ENCODE data around the gene TBX2. TPM values are rescaled to one million over a fixed set of nuclear protein-coding genes. Genes with fewer than 3 reads are reported as not detected.

Gene TBX2
- total RNA-seq, 2 experiments from 2014 or later, result not detected

DNA sequence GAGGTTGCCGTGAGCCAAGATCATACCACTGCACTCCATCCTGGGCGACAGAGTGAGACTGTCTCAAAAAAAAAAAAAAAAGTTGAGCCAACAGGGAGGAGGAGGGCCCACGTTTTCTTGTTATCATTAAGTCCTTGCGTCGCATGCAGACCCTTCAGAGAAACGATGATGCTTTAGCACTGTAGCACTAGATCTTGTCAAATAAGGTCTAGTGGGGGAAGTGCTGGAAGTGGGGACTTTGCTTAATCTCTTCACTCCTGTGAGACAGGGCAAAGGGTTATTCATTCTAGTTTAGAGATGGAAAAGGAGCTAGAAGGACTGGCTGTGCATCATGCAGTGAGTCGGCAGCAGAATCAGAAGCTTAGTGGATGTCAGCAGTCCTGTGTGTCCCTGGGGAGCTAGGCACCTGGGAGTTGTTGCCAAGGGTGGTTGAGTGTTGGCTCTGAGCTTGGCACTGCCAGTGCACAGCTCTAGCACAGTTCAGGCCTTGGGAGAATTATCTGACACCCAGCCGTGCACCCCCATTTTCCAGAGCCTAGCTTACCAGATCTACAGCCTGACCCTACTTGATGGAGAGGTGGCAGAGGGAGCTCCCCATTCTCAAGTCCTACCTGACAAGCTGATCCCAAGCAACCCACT is 33.4 kb upstream of the TBX2 start:
- no peaks in the 10 kb centered on the region for H3K36me3 Mint-ChIP-seq (ENCODE audit: low read depth)
- DNase-seq (no peak), ATAC-seq (no peak)
- TF ChIP-seq, protein P1, sequence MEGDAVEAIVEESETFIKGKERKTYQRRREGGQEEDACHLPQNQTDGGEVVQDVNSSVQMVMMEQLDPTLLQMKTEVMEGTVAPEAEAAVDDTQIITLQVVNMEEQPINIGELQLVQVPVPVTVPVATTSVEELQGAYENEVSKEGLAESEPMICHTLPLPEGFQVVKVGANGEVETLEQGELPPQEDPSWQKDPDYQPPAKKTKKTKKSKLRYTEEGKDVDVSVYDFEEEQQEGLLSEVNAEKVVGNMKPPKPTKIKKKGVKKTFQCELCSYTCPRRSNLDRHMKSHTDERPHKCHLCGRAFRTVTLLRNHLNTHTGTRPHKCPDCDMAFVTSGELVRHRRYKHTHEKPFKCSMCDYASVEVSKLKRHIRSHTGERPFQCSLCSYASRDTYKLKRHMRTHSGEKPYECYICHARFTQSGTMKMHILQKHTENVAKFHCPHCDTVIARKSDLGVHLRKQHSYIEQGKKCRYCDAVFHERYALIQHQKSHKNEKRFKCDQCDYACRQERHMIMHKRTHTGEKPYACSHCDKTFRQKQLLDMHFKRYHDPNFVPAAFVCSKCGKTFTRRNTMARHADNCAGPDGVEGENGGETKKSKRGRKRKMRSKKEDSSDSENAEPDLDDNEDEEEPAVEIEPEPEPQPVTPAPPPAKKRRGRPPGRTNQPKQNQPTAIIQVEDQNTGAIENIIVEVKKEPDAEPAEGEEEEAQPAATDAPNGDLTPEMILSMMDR (IDR thresholded peaks at IDR 0.05), result no peak
- intact Hi-C loops (cut with micrococcal nuclease), result no loop called here
- H3K9me3 Mint-ChIP-seq, result no peaks in the 10 kb centered on the region
- no peaks in the 10 kb centered on the region for H3K4me1 Mint-ChIP-seq (ENCODE audit: low read depth)
- H3K27ac Mint-ChIP-seq, result no peak overlapping the region
- CTCF ChIA-PET, result interaction anchor here (1.0 kb wide), 1 partner anchor 10 kb away, joined by 4 read pairs; no protein-coding TSS in a partner anchor
- no peaks in the 10 kb centered on the region for H3K27me3 Mint-ChIP-seq
- H3K4me3 Mint-ChIP-seq, result no peak overlapping the region
- POLR2A ChIA-PET, result no interaction called here

DNA sequence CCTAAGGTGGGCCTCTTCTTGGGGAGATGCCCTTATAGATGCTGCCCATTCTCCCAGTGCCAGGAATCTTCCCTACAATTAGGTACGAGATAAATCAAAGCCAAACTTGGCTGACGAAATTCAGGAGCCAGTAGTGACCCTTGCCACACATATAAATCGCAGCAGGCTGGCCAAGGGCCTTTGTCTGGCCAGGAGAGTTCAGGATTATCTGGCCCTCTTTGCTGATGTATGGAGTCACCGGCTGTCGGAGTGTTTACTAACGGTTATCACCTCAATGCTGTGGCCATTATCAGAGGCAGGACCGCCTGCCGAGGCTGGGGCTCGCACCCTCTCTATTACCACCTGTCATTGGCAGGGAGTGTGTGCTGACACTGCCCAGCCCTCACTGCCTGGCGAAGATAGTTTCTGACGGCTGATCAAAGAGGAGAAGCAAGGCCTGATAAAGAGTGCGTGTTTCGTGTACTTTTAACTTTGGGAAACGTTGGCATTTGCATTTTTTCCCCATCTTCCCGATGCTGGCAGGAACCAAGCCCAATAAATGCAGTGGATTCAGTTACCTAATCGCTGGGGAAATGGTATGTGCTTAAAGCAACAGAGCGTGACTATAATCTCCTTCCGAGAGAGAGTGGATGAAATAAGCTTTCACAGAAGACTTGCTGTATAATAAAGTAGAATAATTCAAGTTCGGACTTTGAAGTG is 32.8 kb upstream of the TBX2 start:
- ATAC-seq, result no peak
- DNase-seq, result no peak
- no peaks in the 10 kb centered on the region for H3K9me3 Mint-ChIP-seq
- intact Hi-C loops (cut with micrococcal nuclease), result no loop called here
- no peaks in the 10 kb centered on the region for H3K36me3 Mint-ChIP-seq (ENCODE audit: low read depth)
- TF ChIP-seq, protein P1 (IDR thresholded peaks at IDR 0.05), result no peak
- no peaks in the 10 kb centered on the region for H3K27me3 Mint-ChIP-seq
- H3K4me1 Mint-ChIP-seq (ENCODE audit: low read depth), result no peaks in the 10 kb centered on the region
- CTCF ChIA-PET, result interaction anchor here (0.9 to 1.4 kb wide), 3 partner anchors 8 to 131 kb away, joined by 3 to 5 read pairs (median 3); no protein-coding TSS in a partner anchor
- no peak overlapping the region for H3K4me3 Mint-ChIP-seq
- POLR2A ChIA-PET, result no interaction called here
- H3K27ac Mint-ChIP-seq, result no peak overlapping the region

DNA sequence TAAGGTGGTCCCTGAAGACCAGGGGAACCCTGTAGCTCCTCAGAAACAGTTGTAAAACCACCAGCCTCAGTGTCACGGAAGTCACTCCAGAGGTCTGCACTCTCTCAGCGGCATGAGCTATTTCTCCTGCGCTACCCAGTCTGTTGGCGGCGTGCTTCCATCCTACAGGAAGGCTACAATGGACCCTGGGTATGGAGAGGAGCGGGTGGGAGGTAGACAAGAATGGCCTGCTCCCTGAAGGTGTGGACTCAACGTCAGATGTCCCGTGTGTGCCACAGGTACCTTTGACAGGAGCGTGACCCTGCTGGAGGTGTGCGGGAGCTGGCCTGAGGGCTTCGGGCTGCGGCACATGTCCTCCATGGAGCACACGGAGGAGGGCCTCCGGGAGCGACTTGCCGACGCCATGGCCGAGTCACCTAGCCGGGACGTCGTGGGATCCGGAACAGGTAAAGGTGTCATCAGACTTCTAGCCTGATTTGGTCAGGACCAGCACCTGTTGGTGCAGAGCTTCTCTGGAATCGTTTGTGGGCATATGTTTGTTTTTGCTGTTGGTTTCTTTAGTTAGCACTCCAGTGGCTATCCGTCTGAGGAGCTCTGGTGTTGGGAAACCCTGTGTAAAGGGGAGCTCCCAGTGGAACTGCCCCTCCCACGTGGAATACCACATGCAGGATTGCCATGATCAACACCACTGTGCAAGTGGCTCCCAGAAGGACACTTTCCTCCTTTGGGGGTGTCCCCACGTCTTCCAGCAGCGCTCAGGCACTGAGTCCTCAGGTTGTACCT is 31.4 kb upstream of the TBX2 start:
- no peaks in the 10 kb centered on the region for H3K36me3 Mint-ChIP-seq (ENCODE audit: low read depth)
- intact Hi-C loops (cut with micrococcal nuclease), result no loop called here
- TF ChIP-seq, protein P1 (IDR thresholded peaks at IDR 0.05), result no peak

DNA sequence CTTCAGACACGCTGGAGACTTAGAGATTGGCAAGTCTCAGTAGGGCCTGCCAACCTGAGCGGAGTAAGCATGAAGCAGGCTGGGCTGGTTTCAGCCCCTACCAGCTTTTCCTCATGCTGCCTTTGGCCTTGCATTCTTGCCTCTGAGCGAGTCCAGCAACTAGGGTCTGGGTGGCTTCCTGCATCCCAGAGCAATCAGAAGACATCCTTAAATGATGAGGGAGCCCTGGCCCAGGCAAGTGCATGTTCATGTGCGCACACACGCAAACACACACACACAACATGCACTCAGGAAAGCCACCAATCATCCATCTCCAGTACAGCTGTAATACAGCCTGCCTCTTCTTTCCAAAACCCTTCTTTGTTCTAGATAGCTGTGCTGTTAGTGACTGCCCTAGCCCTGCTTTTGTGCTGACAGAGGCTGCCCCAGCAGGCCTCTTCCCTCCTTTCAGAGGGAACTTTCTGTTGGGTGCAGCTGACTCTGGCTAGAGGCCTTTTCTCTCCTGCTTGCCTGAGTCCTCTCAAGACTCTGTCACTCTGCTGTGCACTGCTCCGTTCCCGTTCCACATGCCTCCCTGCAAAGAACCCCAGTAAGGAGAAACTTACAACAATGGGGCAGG is 30.7 kb upstream of the TBX2 start:
- DNase-seq (no peak), ATAC-seq (no peak)
- no peak overlapping the region for H3K27ac Mint-ChIP-seq
- H3K36me3 Mint-ChIP-seq (ENCODE audit: low read depth), result no peaks in the 10 kb centered on the region
- intact Hi-C loops (cut with micrococcal nuclease), result no loop called here
- H3K27me3 Mint-ChIP-seq, result no peaks in the 10 kb centered on the region
- ChIA-PET POLR2A (no interaction called here), CTCF (no interaction called here)
- H3K4me1 Mint-ChIP-seq (ENCODE audit: low read depth), result no peaks in the 10 kb centered on the region
- no peaks in the 10 kb centered on the region for H3K9me3 Mint-ChIP-seq
- no peak overlapping the region for H3K4me3 Mint-ChIP-seq
- TF ChIP-seq, protein P1 (IDR thresholded peaks at IDR 0.05), result no peak

More for the DNA sequence above, 31.4 kb upstream of the TBX2 start:
- Mint-ChIP-seq H3K4me3 (no peak overlapping the region), H3K9me3 (no peaks in the 10 kb centered on the region), H3K27ac (no peak overlapping the region), H3K27me3 (no peaks in the 10 kb centered on the region), H3K4me1 (ENCODE audit: low read depth) (no peaks in the 10 kb centered on the region)
- CTCF ChIA-PET, result interaction anchor here (1.4 kb wide), 1 partner anchor 22 kb away, joined by 5 read pairs; no protein-coding TSS in a partner anchor
- ATAC-seq, result no peak
- DNase-seq, result no peak
- POLR2A ChIA-PET, result no interaction called here

Measured in activated CD8-positive, alpha-beta T cell treated with anti-CD3 and anti-CD28 coated beads for 36 hours (primary cell).